ENCODE measurements around the gene TRAPPC10. TPM values are rescaled to one million over a fixed set of nuclear protein-coding genes. Genes with fewer than 3 reads are reported as not detected.
"Not testable (repeated sequence)": the region's sequence is repeated elsewhere in the genome, so short reads cannot be mapped to it uniquely, and the experiment has no call there.

TRAPPC10 gene
- total RNA-seq, 6 experiments from 2014 or later = 15.4 to 25.6 (median 18.4) TPM

DNA sequence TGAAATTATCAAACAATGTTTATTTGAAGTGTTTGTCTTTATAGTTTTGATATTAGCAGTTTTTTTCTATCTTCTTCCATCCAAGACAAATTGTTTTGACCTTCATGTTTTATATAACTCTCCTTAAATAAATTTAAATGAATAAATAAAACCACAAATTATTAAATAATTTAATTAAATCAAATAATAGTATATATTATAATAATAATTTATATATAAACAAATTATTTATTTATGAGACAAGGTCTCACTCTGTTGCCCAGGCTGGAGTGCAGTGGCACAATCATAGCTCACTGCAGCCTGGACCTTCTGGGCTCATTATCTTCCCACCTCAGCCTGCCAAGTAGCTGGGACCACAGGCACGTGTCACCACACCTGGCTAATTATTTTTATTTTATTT is 82.7 kb downstream of the TRAPPC10 start:
- no peaks in the 10 kb centered on the region for H3K4me1 ChIP-seq
- no peaks in the 10 kb centered on the region for H3K27me3 ChIP-seq
- 89% methylated on average over 1 of the region's 1 CpG for WGBS (ENCODE audit: insufficient coverage, low coverage, low lambda C conversion rate, missing lambda C conversion rate)
- no peak overlapping the region for H3K27ac ChIP-seq
- H3K36me3 ChIP-seq = peaks cover 0 to 43% (median 5%) of the 10 kb centered on the region in 4 donors
- intact Hi-C loops (cut with DNase I) = loop anchor here in 1 of 2 donors (10.0 kb wide), 1 partner anchor 110 kb away; no protein-coding TSS in a partner anchor
- DNase-seq (no peak), ATAC-seq (no peak)
- no peaks in the 10 kb centered on the region for H3K9me3 ChIP-seq
- no peak overlapping the region for H3K4me3 ChIP-seq
- TF ChIP-seq, protein P1, sequence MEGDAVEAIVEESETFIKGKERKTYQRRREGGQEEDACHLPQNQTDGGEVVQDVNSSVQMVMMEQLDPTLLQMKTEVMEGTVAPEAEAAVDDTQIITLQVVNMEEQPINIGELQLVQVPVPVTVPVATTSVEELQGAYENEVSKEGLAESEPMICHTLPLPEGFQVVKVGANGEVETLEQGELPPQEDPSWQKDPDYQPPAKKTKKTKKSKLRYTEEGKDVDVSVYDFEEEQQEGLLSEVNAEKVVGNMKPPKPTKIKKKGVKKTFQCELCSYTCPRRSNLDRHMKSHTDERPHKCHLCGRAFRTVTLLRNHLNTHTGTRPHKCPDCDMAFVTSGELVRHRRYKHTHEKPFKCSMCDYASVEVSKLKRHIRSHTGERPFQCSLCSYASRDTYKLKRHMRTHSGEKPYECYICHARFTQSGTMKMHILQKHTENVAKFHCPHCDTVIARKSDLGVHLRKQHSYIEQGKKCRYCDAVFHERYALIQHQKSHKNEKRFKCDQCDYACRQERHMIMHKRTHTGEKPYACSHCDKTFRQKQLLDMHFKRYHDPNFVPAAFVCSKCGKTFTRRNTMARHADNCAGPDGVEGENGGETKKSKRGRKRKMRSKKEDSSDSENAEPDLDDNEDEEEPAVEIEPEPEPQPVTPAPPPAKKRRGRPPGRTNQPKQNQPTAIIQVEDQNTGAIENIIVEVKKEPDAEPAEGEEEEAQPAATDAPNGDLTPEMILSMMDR (IDR thresholded peaks at IDR 0.05) = no peak
- no peak for TF ChIP-seq POLR2A (IDR thresholded peaks at IDR 0.05)

DNA sequence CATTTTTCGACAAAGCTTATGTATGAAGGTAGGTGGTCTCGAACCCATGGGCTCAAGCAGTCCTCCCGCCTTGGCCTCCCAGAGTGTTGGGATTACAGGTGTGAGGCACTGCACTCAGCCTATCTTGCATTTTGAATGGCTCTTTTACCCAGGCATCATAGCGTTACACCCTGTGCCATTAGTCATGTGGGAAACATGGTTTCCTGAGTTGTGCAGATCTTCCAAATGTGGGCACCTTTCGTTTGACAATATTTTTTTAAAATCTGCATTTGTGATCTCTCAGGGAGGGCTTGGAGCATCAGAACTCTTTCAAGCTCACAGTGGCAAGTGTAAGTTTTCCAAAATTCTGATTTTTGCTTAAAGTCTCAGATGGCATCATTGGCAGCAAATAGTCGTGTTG is 86.4 kb downstream of the TRAPPC10 start:
- peaks cover 0 to 21% (median 5%) of the 10 kb centered on the region in 4 donors for H3K36me3 ChIP-seq
- H3K4me3 ChIP-seq, H3K27me3 ChIP-seq, H3K4me1 ChIP-seq, H3K27ac ChIP-seq, DNase-seq, ATAC-seq, H3K9me3 ChIP-seq: not testable (repeated sequence)
- WGBS (ENCODE audit: insufficient coverage, low coverage, low lambda C conversion rate, missing lambda C conversion rate) = no CpG with 5 or more reads among the region's 6 CpGs
- intact Hi-C loops (cut with DNase I) = loop anchor here in 1 of 2 donors (10.0 kb wide), 1 partner anchor 114 kb away; no protein-coding TSS in a partner anchor

DNA sequence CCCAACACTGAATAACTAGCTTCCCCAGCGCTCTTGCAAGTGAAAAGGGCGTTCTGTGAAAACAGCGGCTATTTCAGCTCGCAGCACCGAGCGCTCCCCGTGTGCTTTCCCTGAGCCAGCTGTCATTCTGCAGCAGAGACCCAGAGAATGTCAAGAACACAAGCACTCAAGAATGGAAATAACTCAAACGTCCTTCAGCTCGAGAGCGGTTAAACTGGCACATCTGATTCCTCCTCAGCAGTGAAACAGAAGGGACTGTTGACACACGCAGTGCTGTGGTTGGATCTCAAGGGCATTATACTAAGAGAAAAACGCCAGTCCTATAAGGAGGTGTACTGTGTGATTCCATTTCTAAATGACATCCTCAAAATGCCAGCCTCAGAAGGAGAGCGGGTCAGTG is 86.9 kb downstream of the TRAPPC10 start:
- not testable (repeated sequence) for H3K9me3 ChIP-seq, H3K27ac ChIP-seq, H3K4me1 ChIP-seq, H3K27me3 ChIP-seq, DNase-seq, H3K4me3 ChIP-seq, ATAC-seq
- intact Hi-C loops (cut with DNase I) = loop anchor here in 1 of 2 donors (10.0 kb wide), 1 partner anchor 114 kb away; no protein-coding TSS in a partner anchor
- WGBS (ENCODE audit: insufficient coverage, low coverage, low lambda C conversion rate, missing lambda C conversion rate) = no CpG with 5 or more reads among the region's 13 CpGs
- H3K36me3 ChIP-seq = peaks cover 0 to 16% (median 5%) of the 10 kb centered on the region in 4 donors

DNA sequence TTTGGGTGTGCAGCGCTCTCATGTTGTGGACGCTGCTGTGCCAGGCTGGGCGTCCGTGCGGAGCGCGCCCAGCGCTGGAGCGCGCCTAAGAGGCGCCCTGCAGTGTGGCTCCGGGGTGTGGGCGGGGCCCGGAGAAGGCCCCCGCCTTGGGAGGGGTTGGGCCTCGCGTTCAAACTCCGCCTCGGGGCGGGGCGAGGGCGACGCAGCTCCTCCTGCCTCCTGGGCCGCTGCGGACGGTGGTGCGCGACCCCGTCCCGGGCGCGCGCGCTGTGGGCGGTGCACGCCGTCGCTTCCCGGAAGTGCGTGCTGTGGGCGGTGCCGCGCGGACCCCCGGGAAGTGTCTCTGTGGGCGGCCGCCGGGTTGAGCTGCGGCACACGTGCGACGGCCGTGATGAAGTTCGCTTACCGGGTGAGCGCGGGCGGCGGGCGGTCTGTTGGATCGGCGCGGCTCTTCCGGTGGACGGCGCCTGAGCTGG is 95.0 kb downstream of the TRAPPC10 start, which contains the start of gene PWP2:
TSS of gene PWP2 (plus strand) at position 374 of the 476 bp plus-strand sequence. CDS start at position 392, 18 bp downstream.
- intact Hi-C loops (cut with DNase I); H3K4me1 ChIP-seq; H3K36me3 ChIP-seq; H3K9me3 ChIP-seq; H3K27me3 ChIP-seq; H3K27ac ChIP-seq: not testable (repeated sequence)
- peak within 1 kb of the TSS in 2 of 3 donors; percentile 34 to 50 for H3K4me3 ChIP-seq
- ATAC-seq (peak; percentile 93 to 96 (median 94)), DNase-seq (peak; percentile 29 to 64 (median 48))
- no CpG with 5 or more reads among the region's 66 CpGs for WGBS (ENCODE audit: insufficient coverage, low coverage, low lambda C conversion rate, missing lambda C conversion rate)

DNA sequence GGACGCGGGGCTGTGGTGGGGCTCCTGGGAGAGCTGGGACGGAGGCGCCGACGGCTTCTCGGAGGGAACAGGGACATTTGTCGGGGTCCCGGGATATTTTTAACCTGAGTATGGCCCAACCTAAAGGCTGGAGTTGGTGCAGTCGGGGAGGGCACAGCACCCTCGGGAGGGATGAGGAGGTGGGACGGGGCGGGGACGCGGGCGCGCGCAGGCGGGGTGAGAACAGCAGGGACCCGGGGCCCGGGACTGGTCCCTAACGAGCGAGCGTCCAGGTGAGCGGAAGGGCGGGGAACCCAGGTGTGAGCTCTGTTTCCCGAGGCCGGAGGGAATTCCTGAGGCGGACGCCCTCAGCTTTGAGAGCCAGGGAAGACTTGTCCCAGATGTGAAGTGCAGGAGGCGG is 95.5 kb downstream of the TRAPPC10 start:
- H3K27me3 ChIP-seq; H3K36me3 ChIP-seq; H3K27ac ChIP-seq; H3K9me3 ChIP-seq; DNase-seq; H3K4me1 ChIP-seq; intact Hi-C loops (cut with DNase I): not testable (repeated sequence)
- peak; percentile 34 to 54 (median 54) for ATAC-seq
- no CpG with 5 or more reads among the region's 31 CpGs for WGBS (ENCODE audit: insufficient coverage, low coverage, low lambda C conversion rate, missing lambda C conversion rate)
- peak overlapping the region in 2 of 3 donors; percentile 34 to 50 for H3K4me3 ChIP-seq

DNA sequence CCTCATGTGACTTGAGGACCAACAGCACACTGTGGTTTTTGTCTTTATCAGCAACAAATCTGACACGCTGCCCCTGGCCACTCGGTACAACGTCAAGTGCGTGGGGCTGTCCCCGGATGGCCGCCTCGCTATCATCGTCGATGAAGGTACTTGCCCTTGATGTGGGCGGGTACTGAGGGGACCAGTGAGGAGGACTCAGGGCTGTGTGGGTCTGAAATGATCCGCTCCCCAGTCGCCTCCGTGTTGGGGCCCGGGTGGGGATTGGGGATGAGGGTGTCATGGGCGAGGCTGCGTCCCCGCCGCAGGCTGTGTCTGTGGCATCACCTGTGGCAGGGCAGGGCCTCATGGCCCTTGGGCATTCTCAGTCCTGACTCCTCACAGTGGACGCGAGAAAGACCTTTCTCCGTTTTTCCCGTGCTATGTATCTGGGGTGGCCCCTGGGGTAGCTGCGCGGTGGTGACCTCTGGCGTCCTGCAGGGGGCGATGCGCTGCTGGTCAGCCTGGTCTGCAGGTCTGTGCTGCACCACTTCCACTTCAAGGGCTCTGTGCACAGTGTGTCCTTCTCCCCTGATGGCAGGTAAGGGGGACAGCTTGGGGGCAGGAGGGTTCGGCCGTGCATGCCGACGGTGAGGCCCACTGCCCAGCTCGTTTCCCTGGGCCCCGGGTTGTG is 101.7 kb downstream of the TRAPPC10 start:
- WGBS (ENCODE audit: insufficient coverage, low coverage, low lambda C conversion rate, missing lambda C conversion rate) = no CpG with 5 or more reads among the region's 33 CpGs
- peak in 1 of 4 donors; percentile 34 for ATAC-seq

DNA sequence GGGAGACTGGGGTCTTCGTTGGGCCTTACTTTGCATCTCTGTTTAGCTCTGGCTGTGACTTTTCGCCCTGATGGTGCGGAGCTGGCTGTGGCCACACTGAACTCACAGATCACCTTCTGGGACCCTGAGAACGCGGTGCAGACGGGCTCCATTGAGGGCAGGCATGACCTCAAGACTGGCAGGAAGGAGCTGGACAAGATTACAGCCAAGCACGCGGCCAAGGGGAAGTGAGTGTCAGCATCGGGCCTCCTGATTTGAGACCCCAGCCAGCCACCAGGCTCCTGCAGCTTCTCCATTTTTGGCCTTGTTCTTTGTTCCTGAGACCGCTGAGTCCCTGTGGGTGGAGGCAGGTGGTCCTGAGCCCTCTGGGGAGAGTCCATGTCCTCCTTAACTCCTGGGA is 110.0 kb downstream of the TRAPPC10 start:
- intact Hi-C loops (cut with DNase I); DNase-seq; H3K36me3 ChIP-seq; H3K9me3 ChIP-seq; H3K27ac ChIP-seq; H3K4me1 ChIP-seq; H3K27me3 ChIP-seq; H3K4me3 ChIP-seq: not testable (repeated sequence)
- ATAC-seq = peak; percentile 33 to 64 (median 50)
- WGBS (ENCODE audit: insufficient coverage, low coverage, low lambda C conversion rate, missing lambda C conversion rate) = no CpG with 5 or more reads among the region's 10 CpGs

More for the DNA sequence above, 101.7 kb downstream of the TRAPPC10 start:
- DNase-seq; H3K4me1 ChIP-seq; H3K27ac ChIP-seq; H3K4me3 ChIP-seq; intact Hi-C loops (cut with DNase I); H3K27me3 ChIP-seq; H3K9me3 ChIP-seq; H3K36me3 ChIP-seq: not testable (repeated sequence)

DNA sequence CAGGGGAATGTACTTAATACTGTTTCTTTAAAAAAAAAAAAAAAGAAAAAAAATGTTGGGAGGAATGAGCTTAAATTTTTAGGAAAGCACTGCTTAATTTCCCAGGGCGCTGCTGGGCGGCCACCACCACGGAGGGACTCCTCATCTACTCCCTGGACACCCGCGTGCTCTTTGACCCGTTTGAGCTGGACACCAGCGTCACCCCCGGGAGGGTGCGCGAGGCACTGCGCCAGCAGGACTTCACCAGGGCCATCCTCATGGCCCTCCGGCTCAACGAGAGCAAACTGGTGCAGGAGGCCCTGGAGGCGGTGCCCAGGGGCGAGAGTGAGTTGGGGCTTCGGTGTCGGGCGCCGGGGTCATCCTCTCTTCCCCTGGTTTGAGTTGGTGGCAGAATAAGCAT is 115.7 kb downstream of the TRAPPC10 start:
- WGBS (ENCODE audit: insufficient coverage, low coverage, low lambda C conversion rate, missing lambda C conversion rate) = no CpG with 5 or more reads among the region's 19 CpGs
- H3K9me3 ChIP-seq; H3K36me3 ChIP-seq; H3K4me1 ChIP-seq; intact Hi-C loops (cut with DNase I); H3K4me3 ChIP-seq; H3K27ac ChIP-seq; DNase-seq; H3K27me3 ChIP-seq: not testable (repeated sequence)
- peak in 3 of 4 donors; percentile 15 to 78 (median 77) for ATAC-seq

DNA sequence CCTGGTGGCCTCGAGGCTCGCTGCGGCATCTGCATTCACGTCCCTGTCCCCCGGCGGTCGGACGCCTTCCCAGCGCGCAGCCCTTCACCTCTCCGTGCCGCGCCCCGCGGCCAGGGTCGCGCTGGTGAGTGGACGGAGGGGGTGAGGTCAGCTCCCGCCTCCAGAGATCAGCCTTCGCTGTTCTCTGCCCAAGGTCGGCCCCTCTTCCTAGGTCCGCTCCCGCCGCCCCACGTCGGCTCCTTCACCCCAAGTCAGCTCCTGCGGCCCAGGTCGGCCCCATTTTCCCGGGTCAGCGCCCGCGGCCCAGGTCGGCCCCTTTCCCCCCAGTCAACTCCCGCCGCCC is 121.6 kb downstream of the TRAPPC10 start:
- H3K27me3 ChIP-seq; H3K36me3 ChIP-seq; H3K9me3 ChIP-seq; H3K27ac ChIP-seq; intact Hi-C loops (cut with DNase I); DNase-seq; H3K4me1 ChIP-seq: not testable (repeated sequence)
- ATAC-seq = peak; percentile 1 to 33 (median 16)
- WGBS (ENCODE audit: insufficient coverage, low coverage, low lambda C conversion rate, missing lambda C conversion rate) = no CpG with 5 or more reads among the region's 35 CpGs
- peak overlapping the region in 1 of 3 donors; percentile 42 for H3K4me3 ChIP-seq

DNA sequence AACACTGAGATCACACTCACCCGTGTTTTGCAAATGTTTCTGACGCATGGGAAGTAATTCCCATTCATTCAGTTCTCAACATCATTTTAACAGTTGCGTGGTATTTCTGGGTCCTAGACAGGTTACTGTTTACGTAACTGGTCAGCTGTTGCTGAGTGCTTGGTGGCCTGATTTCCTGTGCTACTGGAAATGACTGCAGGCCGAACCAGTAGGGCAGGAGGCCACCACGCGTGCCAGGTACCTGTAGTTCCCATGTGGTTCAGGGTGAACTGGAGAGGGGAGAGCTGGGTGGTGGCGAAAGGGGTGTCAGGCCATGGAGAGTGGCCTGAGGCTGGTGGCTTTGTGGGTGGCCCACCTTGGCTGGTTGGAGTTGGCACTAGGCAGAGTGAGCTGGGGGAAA is 122.6 kb downstream of the TRAPPC10 start:
- ATAC-seq = peak; percentile 46 to 64 (median 60)
- H3K4me1 ChIP-seq; H3K4me3 ChIP-seq; intact Hi-C loops (cut with DNase I); DNase-seq; H3K27me3 ChIP-seq; H3K36me3 ChIP-seq; H3K9me3 ChIP-seq; H3K27ac ChIP-seq: not testable (repeated sequence)
- no CpG with 5 or more reads among the region's 8 CpGs for WGBS (ENCODE audit: insufficient coverage, low coverage, low lambda C conversion rate, missing lambda C conversion rate)
